ENCODE results near the gene TCHHL1.

DNA sequence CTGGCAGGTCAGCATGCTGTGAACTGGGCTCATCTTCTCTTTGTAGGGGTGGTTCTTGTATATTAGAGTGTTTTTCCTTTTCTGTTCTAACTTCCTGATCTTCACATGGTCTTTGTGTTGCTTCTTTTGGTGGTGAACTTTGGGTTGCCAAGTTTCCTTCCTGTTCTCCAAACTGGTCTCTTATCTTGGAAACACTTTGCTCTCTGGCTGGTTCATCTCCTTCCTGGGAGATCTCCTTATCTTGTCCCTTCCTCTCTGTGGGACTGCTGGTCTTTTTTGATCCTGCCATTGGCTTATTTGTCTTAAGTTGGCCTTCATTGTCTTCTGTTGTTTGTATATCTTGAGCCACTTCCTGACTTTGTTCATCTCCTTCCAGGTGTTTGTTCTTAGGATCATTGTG lies 2.1 kb downstream of the TCHHL1 start:
- TF ChIP-seq, protein P1, sequence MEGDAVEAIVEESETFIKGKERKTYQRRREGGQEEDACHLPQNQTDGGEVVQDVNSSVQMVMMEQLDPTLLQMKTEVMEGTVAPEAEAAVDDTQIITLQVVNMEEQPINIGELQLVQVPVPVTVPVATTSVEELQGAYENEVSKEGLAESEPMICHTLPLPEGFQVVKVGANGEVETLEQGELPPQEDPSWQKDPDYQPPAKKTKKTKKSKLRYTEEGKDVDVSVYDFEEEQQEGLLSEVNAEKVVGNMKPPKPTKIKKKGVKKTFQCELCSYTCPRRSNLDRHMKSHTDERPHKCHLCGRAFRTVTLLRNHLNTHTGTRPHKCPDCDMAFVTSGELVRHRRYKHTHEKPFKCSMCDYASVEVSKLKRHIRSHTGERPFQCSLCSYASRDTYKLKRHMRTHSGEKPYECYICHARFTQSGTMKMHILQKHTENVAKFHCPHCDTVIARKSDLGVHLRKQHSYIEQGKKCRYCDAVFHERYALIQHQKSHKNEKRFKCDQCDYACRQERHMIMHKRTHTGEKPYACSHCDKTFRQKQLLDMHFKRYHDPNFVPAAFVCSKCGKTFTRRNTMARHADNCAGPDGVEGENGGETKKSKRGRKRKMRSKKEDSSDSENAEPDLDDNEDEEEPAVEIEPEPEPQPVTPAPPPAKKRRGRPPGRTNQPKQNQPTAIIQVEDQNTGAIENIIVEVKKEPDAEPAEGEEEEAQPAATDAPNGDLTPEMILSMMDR (IDR thresholded peaks at IDR 0.05; ENCODE audit: low read length) = no peak
- TF ChIP-seq EZH2 (IDR thresholded peaks at IDR 0.05; ENCODE audit: borderline replicate concordance, low read length) = no peak

Measured in OCI-LY1 (cell line).